NCI-H524 treated with DMSO at 0.1 percent for 48 hours (cell line): Measurements from ENCODE around the gene CTIF.

ENCODE experiments used
- DNase-seq: peaks from one replicate; lab custom pipeline; 2025; lab: John Stamatoyannopoulos, UW

Gene CTIF

DNA sequence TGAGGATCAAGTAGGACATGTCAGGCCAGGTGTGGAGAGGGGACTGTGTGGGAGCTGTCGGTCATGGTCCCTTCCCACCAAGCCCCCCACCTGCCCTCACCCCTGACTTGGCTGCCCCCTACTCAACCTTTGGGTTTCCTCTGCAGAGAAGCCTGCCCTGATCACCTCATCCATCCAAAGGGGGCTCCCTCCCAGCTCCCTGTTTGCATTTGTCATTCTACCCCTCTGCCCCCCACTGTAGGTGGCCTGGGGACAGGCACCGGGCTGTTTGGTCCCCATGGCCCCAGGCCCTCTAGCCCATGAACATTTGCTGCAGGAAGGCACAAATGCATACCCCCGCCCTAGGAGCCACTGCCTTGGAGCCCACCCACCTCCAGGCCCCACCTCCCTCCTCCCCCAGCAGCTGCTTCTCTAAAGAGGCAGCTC, 296.9 kb downstream of the CTIF start:
- no peak for DNase-seq

- no peak for DNase-seq
These were observed 297.5 kb downstream of the CTIF start for GRCh38 chr18:48836231-48836805.

GRCh38 chr18:48836806-48837615, 298.2 kb downstream of the CTIF start:
- no peak for DNase-seq

DNA sequence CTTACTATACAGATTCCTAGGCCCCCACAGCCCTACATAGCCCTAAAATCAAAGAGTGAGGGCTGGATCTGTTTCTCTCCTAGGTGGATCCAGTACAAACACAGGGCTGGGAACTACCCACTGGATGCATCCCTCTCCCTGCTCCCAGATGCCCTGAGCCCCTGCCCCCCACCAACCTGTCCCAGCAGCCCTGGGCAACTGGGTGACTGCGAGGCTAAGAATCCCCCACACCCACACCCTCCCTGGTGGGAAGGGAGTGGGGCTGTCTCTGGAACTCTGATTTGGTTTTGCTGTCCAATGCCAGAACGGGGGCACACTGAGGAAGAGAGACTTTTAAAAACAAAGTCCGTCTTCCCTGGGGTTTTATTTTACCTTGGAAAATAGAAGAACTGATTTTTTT, 298.8 kb downstream of the CTIF start:
- no peak for DNase-seq

DNA sequence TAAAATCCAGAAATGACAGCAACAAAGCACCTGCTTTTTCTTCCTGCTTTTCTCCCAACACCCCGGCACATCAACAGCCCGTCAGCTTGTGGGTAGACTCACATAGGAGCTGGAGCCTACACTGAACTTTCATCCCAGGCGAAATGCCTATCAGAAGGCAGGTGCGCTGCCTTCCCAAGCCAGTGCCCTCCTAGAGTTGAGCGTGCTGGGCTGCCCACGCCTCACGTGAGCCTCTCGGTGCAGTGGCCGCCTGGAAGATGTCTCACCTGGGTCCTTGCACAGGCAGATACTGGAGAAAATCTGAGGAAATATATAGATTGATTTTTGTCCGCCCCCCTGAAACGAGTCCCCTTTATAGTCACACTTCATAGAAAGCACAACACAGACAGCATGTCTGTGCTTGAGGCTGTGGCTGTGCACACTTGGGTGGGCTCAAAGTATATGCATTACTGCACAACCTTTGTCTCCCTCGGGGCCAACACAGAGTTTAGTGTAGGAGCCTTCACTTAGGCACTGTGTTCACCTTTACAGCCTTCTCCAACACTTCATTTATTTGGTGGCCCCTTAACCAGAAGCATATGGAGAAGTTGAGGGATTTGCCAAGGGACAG, 299.4 kb downstream of the CTIF start:
- no peak for DNase-seq

- no peak for DNase-seq
These were observed 300.3 kb downstream of the CTIF start for GRCh38 chr18:48838921-48839818.

- no peak for DNase-seq
These were observed 301.1 kb downstream of the CTIF start for GRCh38 chr18:48839819-48840490.

GRCh38 chr18:48840491-48840877, 301.7 kb downstream of the CTIF start:
- DNase-seq, result no peak

DNA sequence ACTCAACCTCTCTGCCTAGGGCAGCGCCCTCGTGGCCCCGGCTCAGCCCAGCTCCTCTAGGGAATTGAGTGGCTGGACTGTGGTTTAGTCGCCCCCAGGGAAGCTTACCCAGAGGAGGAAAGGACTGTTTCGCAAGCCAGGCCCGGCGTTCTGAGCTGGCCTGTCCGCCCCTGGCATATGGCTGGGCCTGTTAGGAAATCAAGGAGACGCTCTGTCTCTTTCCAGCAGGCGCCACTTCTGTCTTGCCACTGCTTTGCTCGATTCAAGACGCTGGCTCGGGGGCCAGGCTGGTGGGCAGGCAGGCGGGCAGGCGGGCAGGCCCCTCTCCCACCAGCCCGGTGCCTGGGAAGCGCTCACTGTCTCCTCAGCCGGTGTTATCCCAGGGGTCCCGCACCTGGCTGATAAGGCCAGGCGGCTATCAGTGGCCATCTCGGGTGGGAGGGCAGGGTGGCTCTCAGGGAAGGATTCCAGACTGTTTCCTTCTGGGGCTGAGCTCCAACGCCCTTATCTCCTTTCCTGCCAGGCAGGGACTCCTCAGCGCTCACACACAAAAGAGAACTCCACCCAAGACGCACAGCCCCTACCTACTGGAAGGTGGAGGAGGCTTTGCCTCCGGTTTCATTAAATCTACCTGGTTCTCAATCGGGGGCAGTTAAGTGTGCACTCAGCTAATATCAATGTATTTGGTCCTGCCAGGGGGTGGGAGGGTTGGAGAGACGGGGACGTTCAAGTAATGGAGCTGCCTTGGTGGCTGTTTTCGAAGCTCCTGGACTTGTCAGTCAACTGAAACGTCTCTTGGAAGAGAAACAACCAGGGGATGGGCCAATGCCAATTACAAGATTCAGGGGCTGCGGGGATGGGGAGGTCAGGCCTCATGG, 302.8 kb downstream of the CTIF start:
- no peak for DNase-seq

DNA sequence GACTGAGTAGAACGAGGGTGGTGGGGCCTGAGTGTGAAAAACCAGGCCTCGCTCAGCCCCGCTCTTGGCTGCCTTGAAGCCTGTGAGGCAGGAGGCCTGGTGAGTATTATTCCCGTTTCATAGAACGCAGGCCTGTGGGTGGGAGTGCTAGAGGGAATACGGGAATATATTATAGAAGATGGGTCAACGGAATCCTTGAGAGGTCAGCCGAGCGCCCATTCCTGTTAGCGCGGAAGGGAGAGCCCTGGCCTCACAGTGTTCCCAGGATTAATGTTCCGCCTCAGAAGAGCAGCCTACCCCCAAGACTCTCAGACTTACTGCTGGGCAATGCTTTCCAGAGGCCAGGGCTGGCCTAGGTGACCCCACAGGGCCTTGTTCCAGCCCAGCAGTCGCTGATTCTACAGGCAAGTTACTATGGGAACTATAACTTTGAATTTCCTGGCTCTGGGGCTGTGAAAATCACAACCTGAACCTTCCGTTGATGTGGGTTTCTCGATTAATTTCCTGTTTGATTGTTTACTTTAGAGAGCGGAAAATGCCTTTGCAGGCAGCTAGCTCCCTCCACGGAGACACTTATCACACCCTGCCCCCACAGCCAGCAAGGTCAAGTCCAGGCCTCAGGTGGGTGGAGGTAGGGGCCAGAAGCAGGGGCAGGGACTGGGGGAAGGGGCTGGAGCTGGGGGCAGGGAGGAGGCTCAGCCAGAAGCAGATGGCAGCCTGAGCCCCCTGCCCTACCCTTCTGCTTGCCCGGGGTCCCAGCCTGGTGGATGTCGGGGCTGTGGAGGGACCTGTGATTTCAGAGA, 303.6 kb downstream of the CTIF start:
- no peak for DNase-seq

DNA sequence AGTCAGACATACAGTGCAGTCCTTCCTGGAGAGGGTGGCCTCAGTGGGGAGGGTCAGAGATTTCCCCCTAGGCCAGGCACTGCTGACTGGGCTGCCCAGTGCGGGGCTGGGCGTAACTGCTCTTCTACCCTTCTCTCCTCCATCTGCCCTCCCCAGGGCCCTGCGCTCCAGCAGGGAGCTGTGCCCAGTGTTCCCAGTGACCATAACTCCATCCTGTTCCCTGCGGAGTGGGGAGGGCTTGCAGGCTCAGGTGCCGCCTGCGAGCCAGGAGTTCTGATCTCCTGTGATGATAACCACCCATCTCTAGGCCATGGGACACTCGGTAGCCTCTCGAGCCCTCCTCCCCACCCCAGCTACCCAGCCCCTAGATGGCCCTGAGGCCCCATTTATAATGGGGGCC, 304.3 kb downstream of the CTIF start:
- no peak for DNase-seq

DNA sequence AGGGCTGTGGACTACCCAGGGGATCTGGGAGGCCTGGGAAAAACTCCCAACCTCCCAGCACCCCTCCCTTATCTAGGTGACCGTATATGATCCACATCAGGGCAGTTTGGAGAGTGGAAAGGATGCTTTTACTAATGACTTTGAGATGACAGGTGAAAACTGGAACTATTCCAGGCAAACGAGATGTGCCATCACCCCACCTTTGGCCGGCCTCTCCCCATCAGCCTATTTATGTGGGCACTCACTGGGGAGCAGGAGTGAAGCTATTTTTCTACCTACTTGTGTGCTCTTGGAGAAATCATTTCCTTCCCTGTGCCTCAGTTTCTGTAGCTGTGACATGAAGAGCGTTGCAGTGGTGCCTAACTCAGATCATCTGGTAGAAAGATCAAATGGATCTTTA, 304.8 kb downstream of the CTIF start:
- DNase-seq, result no peak

- DNase-seq, result no peak
These were observed 305.4 kb downstream of the CTIF start for GRCh38 chr18:48844271-48844670.

DNA sequence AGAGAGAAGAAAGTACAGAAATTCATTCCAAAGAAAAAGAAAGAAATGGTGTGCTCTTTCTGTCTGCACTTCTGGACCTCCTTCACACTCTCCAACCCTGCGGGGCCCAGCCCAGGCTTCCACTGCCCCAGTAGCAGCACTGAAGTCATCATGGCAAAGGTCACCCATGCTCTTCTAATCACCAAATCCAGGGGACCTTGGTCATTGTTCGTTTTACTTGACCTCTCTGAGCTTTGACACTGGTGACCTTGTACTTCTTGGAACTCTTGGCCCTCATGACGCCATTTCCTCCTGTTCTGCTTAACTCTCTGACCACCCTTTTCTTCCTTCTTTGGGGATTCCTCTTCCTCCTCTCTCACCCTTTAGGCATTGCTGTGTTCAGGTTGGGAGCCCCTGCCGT, 306.3 kb downstream of the CTIF start:
- DNase-seq, result no peak

GRCh38 chr18:48846423-48846932, 307.6 kb downstream of the CTIF start:
- DNase-seq, result no peak

- no peak for DNase-seq
These were observed 309.1 kb downstream of the CTIF start for GRCh38 chr18:48847807-48848486.

DNA sequence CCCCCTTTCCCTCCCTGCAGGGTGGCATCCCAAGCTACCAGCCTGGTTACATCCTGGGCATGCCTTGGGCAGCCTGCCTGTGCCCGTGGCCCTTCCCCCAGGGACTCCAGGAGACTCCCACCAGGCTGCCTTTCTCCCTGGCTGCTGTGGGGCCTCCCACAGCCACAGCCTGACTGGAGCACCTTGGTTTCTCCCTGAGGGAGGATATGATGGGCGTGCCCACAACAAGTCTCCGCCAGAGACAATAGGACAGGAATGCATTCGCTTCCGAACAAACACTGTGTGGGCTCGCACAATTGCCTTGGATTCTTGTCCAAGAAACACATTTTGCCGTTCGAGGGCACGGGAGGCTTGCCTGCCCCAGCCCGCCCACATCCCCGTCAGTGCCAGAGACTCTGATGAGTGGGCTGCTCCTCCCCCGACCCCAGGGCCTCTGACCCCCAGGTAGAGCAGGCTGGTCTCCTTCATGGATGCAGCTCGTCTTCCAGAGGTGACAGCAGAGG, 309.9 kb downstream of the CTIF start:
- no peak for DNase-seq

DNA sequence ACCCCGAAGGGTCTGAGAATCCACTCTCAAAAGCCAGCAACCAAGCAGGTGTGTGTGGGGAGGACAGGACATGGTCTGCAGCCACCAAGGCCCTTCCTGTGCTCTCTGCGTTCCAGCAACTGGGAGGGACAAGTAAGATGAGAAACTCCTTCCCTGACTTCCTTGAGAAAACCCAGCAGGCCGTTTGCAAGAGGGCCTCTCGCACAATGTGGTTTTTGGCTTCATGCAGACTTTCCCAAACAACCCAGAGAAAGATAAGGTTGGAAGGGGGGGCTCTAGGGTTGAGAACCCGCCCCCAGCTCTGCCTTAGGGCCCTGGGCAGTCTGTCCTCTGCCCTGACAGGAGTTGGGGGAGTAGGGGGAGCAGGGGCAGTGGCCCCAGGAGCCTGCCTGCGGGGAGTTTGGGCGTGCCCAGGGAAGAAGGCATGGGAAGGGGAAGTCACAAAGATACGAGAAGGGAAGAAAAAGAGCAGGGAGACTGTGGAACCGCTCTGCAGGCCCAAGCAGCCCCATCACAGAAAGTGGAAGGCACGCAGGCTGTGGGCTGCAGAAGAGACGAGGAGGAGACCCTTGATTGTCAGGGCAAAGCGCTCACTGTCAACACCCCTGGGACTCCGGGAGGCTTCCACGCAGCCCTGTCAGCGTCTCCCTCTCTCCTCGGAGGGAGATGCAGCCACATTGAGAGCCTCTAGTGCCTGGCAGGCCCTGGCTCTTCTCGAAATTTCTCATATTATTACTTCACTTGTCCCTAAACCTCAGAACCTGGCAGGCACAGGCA, 312.2 kb downstream of the CTIF start:
- no peak for DNase-seq
